ENCODE data around the gene RNU6-9.

GRCh38 chr19:861756-862580 is 31.3 kb upstream of the RNU6-9 start:
- TF ChIP-seq, protein P1, sequence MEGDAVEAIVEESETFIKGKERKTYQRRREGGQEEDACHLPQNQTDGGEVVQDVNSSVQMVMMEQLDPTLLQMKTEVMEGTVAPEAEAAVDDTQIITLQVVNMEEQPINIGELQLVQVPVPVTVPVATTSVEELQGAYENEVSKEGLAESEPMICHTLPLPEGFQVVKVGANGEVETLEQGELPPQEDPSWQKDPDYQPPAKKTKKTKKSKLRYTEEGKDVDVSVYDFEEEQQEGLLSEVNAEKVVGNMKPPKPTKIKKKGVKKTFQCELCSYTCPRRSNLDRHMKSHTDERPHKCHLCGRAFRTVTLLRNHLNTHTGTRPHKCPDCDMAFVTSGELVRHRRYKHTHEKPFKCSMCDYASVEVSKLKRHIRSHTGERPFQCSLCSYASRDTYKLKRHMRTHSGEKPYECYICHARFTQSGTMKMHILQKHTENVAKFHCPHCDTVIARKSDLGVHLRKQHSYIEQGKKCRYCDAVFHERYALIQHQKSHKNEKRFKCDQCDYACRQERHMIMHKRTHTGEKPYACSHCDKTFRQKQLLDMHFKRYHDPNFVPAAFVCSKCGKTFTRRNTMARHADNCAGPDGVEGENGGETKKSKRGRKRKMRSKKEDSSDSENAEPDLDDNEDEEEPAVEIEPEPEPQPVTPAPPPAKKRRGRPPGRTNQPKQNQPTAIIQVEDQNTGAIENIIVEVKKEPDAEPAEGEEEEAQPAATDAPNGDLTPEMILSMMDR (IDR thresholded peaks at IDR 0.05; ENCODE audit: low read depth, low read length, poor library complexity, severe bottlenecking), result peak; percentile 52
- TF ChIP-seq EZH2phosphoT487 (IDR thresholded peaks at IDR 0.05; ENCODE audit: borderline replicate concordance, low read length), result no peak

Data from DOHH2 (cell line).